RWPE1 (cell line): ENCODE measurements around the gene PAWR.

ENCODE experiments used
- CTCF ChIA-PET: fragments of 350-600 bp; sonication (Branson Sonifier 250); formaldehyde crosslinking; extraction: SDS; loops from one replicate; lab custom pipeline; 2021; lab: Yijun Ruan, JAX
- POLR2A ChIA-PET: fragments of 400-600 bp; formaldehyde crosslinking; extraction: SDS; loops from one replicate; lab custom pipeline; 2020; ENCODE audit warnings: antibody characterized with exemption; ENCODE audit not compliant: low non-redundant PET; lab: Yijun Ruan, JAX
- DNase-seq: peaks from one replicate; pipeline ENCODE4 v3.0.0; 2012; ENCODE audit warnings: low spot score
- H3K27ac ChIP-seq: fragments of 450-650 bp; 2 replicates; pipeline ENCODE4 v1.5.1; 2017
- CTCF ChIP-seq: fragments of 450-650 bp; conservative IDR thresholded peaks from 2 replicates; pipeline ENCODE4 v1.5.1; 2017; ENCODE audit warnings: low read depth, mild to moderate bottlenecking

Gene PAWR

GRCh38 chr12:79535751-79536150 is 155.0 kb downstream of the PAWR start:
- ChIA-PET CTCF (no interaction called here), POLR2A (no interaction called here)
- TF ChIP-seq CTCF: no peak
- no peak for DNase-seq
- no peak overlapping the region for H3K27ac ChIP-seq
